ENCODE results near the gene LETM1. TPM values are rescaled to one million over a fixed set of nuclear protein-coding genes. Genes with fewer than 3 reads are reported as not detected.

LETM1 gene
- polyA plus RNA-seq, 1 donor (not counting 4 experiments of a cell fraction or from before 2014, with no cell fraction given), result 25.6 TPM

GRCh38 chr4:1785592-1785991 lies 70.4 kb downstream of the LETM1 start:
- Histone ChIP-seq H3K9ac (ENCODE audit: control insufficient read depth, extremely low read depth, insufficient read depth, low read length) (no peak overlapping the region), H3K36me3 (ENCODE audit: control insufficient read depth in 2 of 2, extremely low read depth in 1 of 2, insufficient read depth in 2 of 2, low read length in 2 of 2) (no peaks in the 10 kb centered on the region), H4K20me1 (ENCODE audit: control insufficient read depth, extremely low read depth, insufficient read depth, low read length) (no peaks in the 10 kb centered on the region), H3K79me2 (ENCODE audit: control insufficient read depth, insufficient read depth, low read length) (no peaks in the 10 kb centered on the region), H3K9me1 (ENCODE audit: control insufficient read depth, extremely low read depth, insufficient read depth, low read length) (no peaks in the 10 kb centered on the region), H3K4me1 (ENCODE audit: control insufficient read depth, extremely low read depth, insufficient read depth, low read length) (peaks cover 50% of the 10 kb centered on the region), H3K4me3 (ENCODE audit: control insufficient read depth in 2 of 3, extremely low read depth in 1 of 3, insufficient read depth in 2 of 3, low read depth in 1 of 3, low read length in 3 of 3) (no peak overlapping the region), H3K27ac (ENCODE audit: control insufficient read depth, insufficient read depth, low read length) (no peak overlapping the region), H3K27me3 (ENCODE audit: control insufficient read depth, extremely low read depth, insufficient read depth, low read length) (no peaks in the 10 kb centered on the region), H3K4me2 (ENCODE audit: control insufficient read depth, extremely low read depth, insufficient read depth, low read depth, low read length) (no peak overlapping the region), H2AFZ (ENCODE audit: control insufficient read depth, low read length) (no peak overlapping the region), H3K9me3 (ENCODE audit: control insufficient read depth, low read depth, low read length) (no peaks in the 10 kb centered on the region)
- no peak for FAIRE-seq
- TF ChIP-seq CTCF (optimal IDR thresholded peaks at IDR 0.05 in 1 of 3, IDR thresholded peaks at IDR 0.05 in 1 of 3, conservative IDR thresholded peaks at IDR 0.05 in 1 of 3; ENCODE audit: extremely low read depth in 1 of 3, insufficient read depth in 2 of 3, low read length in 3 of 3) (no peak), EZH2 (IDR thresholded peaks at IDR 0.05; ENCODE audit: low read length) (no peak)
- no peak for DNase-seq (ENCODE audit: low read depth, low spot score)
- dilution Hi-C loops (cut with MboI; ENCODE audit: extremely low pct_ligation_motif_present, low sequenced_read_pairs), result no loop called here

- no peaks in the 10 kb centered on the region for H3K27me3 ChIP-seq (ENCODE audit: control insufficient read depth, extremely low read depth, insufficient read depth, low read length)
- H3K9me3 ChIP-seq (ENCODE audit: control insufficient read depth, low read depth, low read length), result no peaks in the 10 kb centered on the region
- H3K4me3 ChIP-seq (ENCODE audit: control insufficient read depth in 2 of 3, extremely low read depth in 1 of 3, insufficient read depth in 2 of 3, low read depth in 1 of 3, low read length in 3 of 3), result no peak overlapping the region
- FAIRE-seq (no peak), DNase-seq (ENCODE audit: low read depth, low spot score) (no peak)
- H3K36me3 ChIP-seq (ENCODE audit: control insufficient read depth in 2 of 2, extremely low read depth in 1 of 2, insufficient read depth in 2 of 2, low read length in 2 of 2), result no peaks in the 10 kb centered on the region
- H3K27ac ChIP-seq (ENCODE audit: control insufficient read depth, insufficient read depth, low read length), result no peak overlapping the region
- no peaks in the 10 kb centered on the region for H4K20me1 ChIP-seq (ENCODE audit: control insufficient read depth, extremely low read depth, insufficient read depth, low read length)
- no peak overlapping the region for H3K4me2 ChIP-seq (ENCODE audit: control insufficient read depth, extremely low read depth, insufficient read depth, low read depth, low read length)
- no peaks in the 10 kb centered on the region for H3K79me2 ChIP-seq (ENCODE audit: control insufficient read depth, insufficient read depth, low read length)
- no peak overlapping the region for H3K9ac ChIP-seq (ENCODE audit: control insufficient read depth, extremely low read depth, insufficient read depth, low read length)
- no peaks in the 10 kb centered on the region for H3K9me1 ChIP-seq (ENCODE audit: control insufficient read depth, extremely low read depth, insufficient read depth, low read length)
- dilution Hi-C loops (cut with MboI; ENCODE audit: extremely low pct_ligation_motif_present, low sequenced_read_pairs), result no loop called here
- TF ChIP-seq EZH2 (IDR thresholded peaks at IDR 0.05; ENCODE audit: low read length) (no peak), CTCF (optimal IDR thresholded peaks at IDR 0.05 in 1 of 3, IDR thresholded peaks at IDR 0.05 in 1 of 3, conservative IDR thresholded peaks at IDR 0.05 in 1 of 3; ENCODE audit: extremely low read depth in 1 of 3, insufficient read depth in 2 of 3, low read length in 3 of 3) (no peak)
- H2AFZ ChIP-seq (ENCODE audit: control insufficient read depth, low read length), result no peak overlapping the region
- peaks cover 44% of the 10 kb centered on the region for H3K4me1 ChIP-seq (ENCODE audit: control insufficient read depth, extremely low read depth, insufficient read depth, low read length)
Measured at GRCh38 chr4:1784789-1785591, 71.0 kb downstream of the LETM1 start.

All from keratinocyte (primary cell).